Muscle layer of colon (tissue), 2 donors: ENCODE measurements around the gene PAXIP1.
"Not testable (repeated sequence)": the region's sequence is repeated elsewhere in the genome, so short reads cannot be mapped to it uniquely, and the experiment has no call there.

Experiments used
- H3K27ac ChIP-seq: one replicate; pipeline ENCODE4 v1.7.0; 2013; ENCODE audit warnings: low read depth, mild to moderate bottlenecking, low read length, moderate library complexity
- H3K27me3 ChIP-seq, 2 donors: one replicate each; pipeline ENCODE4 v1.7.0; 2013; ENCODE audit warnings: low read length in 2 of 2, mild to moderate bottlenecking in 2 of 2; ENCODE audit not compliant: insufficient read depth in 2 of 2, control insufficient read depth in 1 of 2
- H3K36me3 ChIP-seq: one replicate; pipeline ENCODE4 v1.7.0; 2013; ENCODE audit warnings: mild to moderate bottlenecking, low read length; ENCODE audit not compliant: insufficient read depth
- H3K4me1 ChIP-seq: one replicate; pipeline ENCODE4 v1.7.0; 2013; ENCODE audit warnings: mild to moderate bottlenecking, low read length; ENCODE audit not compliant: insufficient read depth
- H3K4me3 ChIP-seq, 2 donors: one replicate each; pipeline ENCODE4 v1.7.0; 2013; ENCODE audit warnings: low read length in 2 of 2, low read depth in 1 of 2, mild to moderate bottlenecking in 1 of 2, moderate library complexity in 1 of 2
- H3K9ac ChIP-seq: one replicate; pipeline ENCODE4 v1.7.0; 2013; ENCODE audit warnings: low read length
- H3K9me3 ChIP-seq: one replicate; pipeline ENCODE4 v1.7.0; 2013; ENCODE audit warnings: mild to moderate bottlenecking, low read length
- donor health status: abdominal sarcoma.
- donor health status: Adenocarcinoma of cecum.

The PAXIP1 gene

GRCh38 chr7:155003092-155003375, at the start of gene PAXIP1:
Gene PAXIP1 (minus strand): TSS chr7:155003124. CDS start chr7:155002929, 195 bp downstream.
- Histone ChIP-seq H3K9me3 (no peaks in the 10 kb centered on the region), H3K36me3 (no peaks in the 10 kb centered on the region), H3K9ac (peak within 1 kb of the TSS; percentile 66), H3K4me3 (peak within 1 kb of the TSS; percentile 74 to 86), H3K27me3 (no peaks in the 10 kb centered on the region), H3K4me1 (peaks cover 12% of the 10 kb centered on the region), H3K27ac (peak within 1 kb of the TSS; percentile 86)

DNA sequence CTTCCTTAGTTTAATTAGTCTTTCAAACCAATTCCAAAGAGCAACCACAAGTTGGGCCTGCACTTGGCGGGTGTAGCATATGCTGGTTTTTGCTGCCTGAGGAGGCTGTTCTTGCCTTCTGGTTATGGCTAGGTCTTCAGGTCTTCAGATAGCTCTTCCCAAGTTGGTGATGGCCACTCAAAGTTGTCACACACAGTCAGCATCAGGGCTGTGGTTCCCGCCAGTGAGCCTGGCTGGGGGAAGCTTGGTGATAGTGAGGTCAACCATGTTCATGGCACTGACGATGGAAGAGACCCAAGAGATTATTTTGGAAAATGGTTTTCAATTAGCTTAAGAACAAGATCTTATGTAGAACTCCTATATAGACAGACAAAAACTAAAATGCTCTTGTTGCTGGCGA, 48.4 kb upstream of the PAXIP1 start:
- Histone ChIP-seq H3K9me3 (no peaks in the 10 kb centered on the region), H3K27me3 (no peaks in the 10 kb centered on the region), H3K27ac (no peak overlapping the region), H3K4me3 (no peak overlapping the region), H3K36me3 (no peaks in the 10 kb centered on the region), H3K9ac (no peak overlapping the region), H3K4me1 (no peaks in the 10 kb centered on the region)

GRCh38 chr7:155048006-155048405, 45.1 kb upstream of the PAXIP1 start:
- H3K27ac ChIP-seq = no peak overlapping the region
- H3K27me3 ChIP-seq = no peaks in the 10 kb centered on the region
- no peaks in the 10 kb centered on the region for H3K4me1 ChIP-seq
- no peak overlapping the region for H3K4me3 ChIP-seq
- no peak overlapping the region for H3K9ac ChIP-seq
- no peaks in the 10 kb centered on the region for H3K36me3 ChIP-seq
- H3K9me3 ChIP-seq = no peaks in the 10 kb centered on the region

- Histone ChIP-seq H3K36me3 (no peaks in the 10 kb centered on the region), H3K4me3 (no peak overlapping the region), H3K27me3 (no peaks in the 10 kb centered on the region), H3K9ac (no peak overlapping the region), H3K27ac (no peak overlapping the region), H3K9me3 (no peaks in the 10 kb centered on the region), H3K4me1 (no peaks in the 10 kb centered on the region)
Observed at GRCh38 chr7:155043756-155044155, 40.8 kb upstream of the PAXIP1 start.

DNA sequence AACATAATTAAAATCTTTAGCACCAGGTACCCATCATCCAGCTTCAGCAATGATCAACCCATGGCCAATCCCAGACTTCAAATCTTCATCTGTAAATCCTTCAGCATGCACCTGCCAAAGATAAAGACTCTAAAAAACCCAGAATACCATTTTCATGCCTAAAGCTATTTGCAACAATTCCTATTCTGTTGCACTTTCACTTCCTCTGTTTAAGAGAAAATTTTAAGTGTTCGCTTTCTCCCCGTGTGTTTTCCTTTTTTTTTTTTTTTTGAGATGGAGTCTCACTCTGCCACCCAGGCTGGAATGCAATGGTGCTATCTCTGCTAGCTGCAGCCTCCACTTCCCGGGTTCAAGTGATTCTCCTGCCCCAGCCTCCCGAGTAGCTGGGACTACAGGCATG, 35.4 kb upstream of the PAXIP1 start:
- Histone ChIP-seq H3K27ac (no peak overlapping the region), H3K9me3 (no peaks in the 10 kb centered on the region), H3K27me3 (no peaks in the 10 kb centered on the region), H3K4me3 (no peak overlapping the region), H3K36me3 (no peaks in the 10 kb centered on the region), H3K4me1 (no peaks in the 10 kb centered on the region), H3K9ac (no peak overlapping the region)

DNA sequence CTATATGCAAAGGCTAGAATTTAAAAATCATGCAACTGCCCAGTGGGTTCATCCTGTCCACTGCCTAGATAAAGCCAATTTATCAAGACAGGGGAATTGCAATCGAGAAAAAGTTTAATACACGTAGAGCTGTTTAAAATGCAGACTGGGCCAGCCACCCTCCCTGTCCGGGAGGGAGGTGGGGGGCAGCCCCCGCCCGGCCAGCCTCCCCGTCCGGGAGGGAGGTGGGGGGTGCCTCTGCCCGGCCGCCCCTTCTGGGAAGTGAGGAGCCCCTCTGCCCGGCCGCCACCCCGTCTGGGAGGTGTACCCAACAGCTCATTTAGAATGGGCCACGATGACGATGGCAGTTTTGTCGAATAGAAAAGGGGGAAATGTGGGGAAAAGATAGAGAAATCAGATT, 31.6 kb upstream of the PAXIP1 start:
- H3K9me3 ChIP-seq, H3K27ac ChIP-seq, H3K9ac ChIP-seq, H3K4me1 ChIP-seq, H3K27me3 ChIP-seq, H3K4me3 ChIP-seq, H3K36me3 ChIP-seq: not testable (repeated sequence)

- H3K4me1 ChIP-seq = no peaks in the 10 kb centered on the region
- no peak overlapping the region for H3K9ac ChIP-seq
- H3K9me3 ChIP-seq = no peaks in the 10 kb centered on the region
- no peaks in the 10 kb centered on the region for H3K27me3 ChIP-seq
- H3K27ac ChIP-seq = no peak overlapping the region
- H3K36me3 ChIP-seq = no peaks in the 10 kb centered on the region
- H3K4me3 ChIP-seq = no peak overlapping the region
Observed at GRCh38 chr7:155032978-155033377, 30.1 kb upstream of the PAXIP1 start.

- no peaks in the 10 kb centered on the region for H3K27me3 ChIP-seq
- H3K27ac ChIP-seq = no peak overlapping the region
- H3K4me3 ChIP-seq = no peak overlapping the region
- no peaks in the 10 kb centered on the region for H3K36me3 ChIP-seq
- no peak overlapping the region for H3K9ac ChIP-seq
- H3K9me3 ChIP-seq = no peaks in the 10 kb centered on the region
- H3K4me1 ChIP-seq = no peaks in the 10 kb centered on the region
Observed at GRCh38 chr7:155027879-155028278, 25.0 kb upstream of the PAXIP1 start.

- no peak overlapping the region for H3K9ac ChIP-seq
- no peak overlapping the region for H3K4me3 ChIP-seq
- no peaks in the 10 kb centered on the region for H3K4me1 ChIP-seq
- no peaks in the 10 kb centered on the region for H3K36me3 ChIP-seq
- H3K9me3 ChIP-seq = no peaks in the 10 kb centered on the region
- H3K27ac ChIP-seq = no peak overlapping the region
- no peaks in the 10 kb centered on the region for H3K27me3 ChIP-seq
Observed at GRCh38 chr7:155021699-155022145, 18.8 kb upstream of the PAXIP1 start.

DNA sequence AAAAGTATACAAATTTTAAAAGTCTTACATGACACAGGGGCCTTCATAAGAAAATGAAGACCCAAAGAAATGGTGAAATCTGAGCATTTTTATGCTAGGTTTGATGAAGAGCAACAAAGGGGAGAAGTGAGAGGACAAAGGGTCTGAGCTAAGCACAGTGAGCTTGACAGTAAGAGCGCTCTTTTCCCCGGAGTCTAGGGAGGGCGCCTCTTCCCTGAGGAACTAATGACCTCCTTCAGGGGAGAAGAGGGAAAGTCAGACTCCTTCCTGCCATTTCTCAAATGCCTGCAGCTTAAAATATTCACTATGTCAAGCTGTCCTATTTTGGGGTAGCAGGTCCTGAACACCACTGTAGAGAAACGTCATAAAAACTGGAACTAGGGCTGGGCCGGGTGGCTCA, 18.1 kb upstream of the PAXIP1 start:
- Histone ChIP-seq H3K4me1 (no peaks in the 10 kb centered on the region), H3K9ac (no peak overlapping the region), H3K9me3 (no peaks in the 10 kb centered on the region), H3K27ac (no peak overlapping the region), H3K27me3 (no peaks in the 10 kb centered on the region), H3K4me3 (no peak overlapping the region), H3K36me3 (no peaks in the 10 kb centered on the region)

GRCh38 chr7:155017834-155018233, 14.9 kb upstream of the PAXIP1 start:
- Histone ChIP-seq H3K9me3 (no peaks in the 10 kb centered on the region), H3K9ac (no peak overlapping the region), H3K27me3 (no peaks in the 10 kb centered on the region), H3K27ac (no peak overlapping the region), H3K4me3 (no peak overlapping the region), H3K4me1 (no peaks in the 10 kb centered on the region), H3K36me3 (no peaks in the 10 kb centered on the region)

- Histone ChIP-seq H3K9ac (no peak overlapping the region), H3K27me3 (no peaks in the 10 kb centered on the region), H3K36me3 (no peaks in the 10 kb centered on the region), H3K4me3 (no peak overlapping the region), H3K4me1 (no peaks in the 10 kb centered on the region), H3K27ac (no peak overlapping the region), H3K9me3 (no peaks in the 10 kb centered on the region)
Observed at GRCh38 chr7:155011086-155011485, 8.2 kb upstream of the PAXIP1 start.
